DOHH2 (cell line): ENCODE results near the gene ACSF3.

ENCODE experiments used
- H3F3A ChIP-seq: fragments of 200-600 bp; sonication (generic), shearing (Covaris generic); 2 replicates; pipeline ENCODE4 v1.6.0; 2016; ENCODE audit warnings: antibody characterized with exemption, mild to moderate bottlenecking; ENCODE audit not compliant: control insufficient read depth, insufficient read depth
- H3K27ac ChIP-seq: fragments of 200-600 bp; sonication (generic); 2 replicates; pipeline ENCODE4 v1.5.1; 2014; ENCODE audit warnings: low read depth, mild to moderate bottlenecking, low read length, moderate library complexity
- H3K27me3 ChIP-seq: fragments of 200-600 bp; sonication (generic); 2 replicates; pipeline ENCODE4 v1.6.1; 2014; ENCODE audit warnings: mild to moderate bottlenecking, low read length, mixed read lengths; ENCODE audit not compliant: control insufficient read depth
- H3K36me3 ChIP-seq: fragments of 200-600 bp; sonication (generic); 2 replicates; pipeline ENCODE4 v1.6.1; 2014; ENCODE audit warnings: mild to moderate bottlenecking, low read length, moderate library complexity, mixed read lengths; ENCODE audit not compliant: control insufficient read depth
- H3K4me1 ChIP-seq: fragments of 200-600 bp; sonication (generic); 2 replicates; pipeline ENCODE4 v1.6.1; 2014; ENCODE audit warnings: mild to moderate bottlenecking, low read length, mixed read lengths; ENCODE audit not compliant: control insufficient read depth
- H3K4me2 ChIP-seq: fragments of 200-600 bp; sonication (generic); 2 replicates; pipeline ENCODE4 v1.6.0; 2014; ENCODE audit warnings: mild to moderate bottlenecking, low read length, moderate library complexity
- H3K4me3 ChIP-seq: fragments of 200-600 bp; sonication (generic); 2 replicates; pipeline ENCODE4 v1.5.1; 2014; ENCODE audit warnings: mild to moderate bottlenecking, low read length, mixed read lengths
- H3K79me2 ChIP-seq: fragments of 200-600 bp; sonication (generic); 2 replicates; pipeline ENCODE4 v1.6.1; 2014; ENCODE audit warnings: mild to moderate bottlenecking, low read length, mixed read lengths; ENCODE audit not compliant: control insufficient read depth
- H3K9me2 ChIP-seq: fragments of 200-600 bp; sonication (generic); replicated peaks from 2 replicates; pipeline ENCODE4 v1.6.1; 2014; ENCODE audit warnings: mild to moderate bottlenecking, low read length, mixed read lengths; ENCODE audit not compliant: control insufficient read depth
- H3K9me3 ChIP-seq: fragments of 200-600 bp; sonication (generic); 2 replicates; pipeline ENCODE4 v1.6.1; 2014; ENCODE audit warnings: antibody characterized with exemption, low read length, mixed read lengths; ENCODE audit not compliant: control insufficient read depth, insufficient read depth
- H4K20me1 ChIP-seq: fragments of 200-600 bp; sonication (generic); 2 replicates; pipeline ENCODE4 v1.6.0; 2014; ENCODE audit warnings: low read depth, mild to moderate bottlenecking, antibody characterized with exemption, low read length, moderate library complexity; ENCODE audit not compliant: control insufficient read depth, insufficient read depth
- EZH2phosphoT487 ChIP-seq: fragments of 200-600 bp; sonication (generic); IDR thresholded peaks from 2 replicates; pipeline ENCODE4 v1.6.1; 2017; ENCODE audit warnings: borderline replicate concordance, mild to moderate bottlenecking, antibody characterized with exemption, low read length, moderate library complexity, mixed read lengths
- TF ChIP-seq, protein P1 (sequence below): fragments of 200-600 bp; sonication (generic); IDR thresholded peaks from one replicate; pipeline ENCODE4 v1.5.1; 2014; ENCODE audit warnings: antibody characterized with exemption, mild to moderate bottlenecking, low read depth, low read length; ENCODE audit not compliant: poor library complexity, severe bottlenecking

ACSF3 gene

DNA sequence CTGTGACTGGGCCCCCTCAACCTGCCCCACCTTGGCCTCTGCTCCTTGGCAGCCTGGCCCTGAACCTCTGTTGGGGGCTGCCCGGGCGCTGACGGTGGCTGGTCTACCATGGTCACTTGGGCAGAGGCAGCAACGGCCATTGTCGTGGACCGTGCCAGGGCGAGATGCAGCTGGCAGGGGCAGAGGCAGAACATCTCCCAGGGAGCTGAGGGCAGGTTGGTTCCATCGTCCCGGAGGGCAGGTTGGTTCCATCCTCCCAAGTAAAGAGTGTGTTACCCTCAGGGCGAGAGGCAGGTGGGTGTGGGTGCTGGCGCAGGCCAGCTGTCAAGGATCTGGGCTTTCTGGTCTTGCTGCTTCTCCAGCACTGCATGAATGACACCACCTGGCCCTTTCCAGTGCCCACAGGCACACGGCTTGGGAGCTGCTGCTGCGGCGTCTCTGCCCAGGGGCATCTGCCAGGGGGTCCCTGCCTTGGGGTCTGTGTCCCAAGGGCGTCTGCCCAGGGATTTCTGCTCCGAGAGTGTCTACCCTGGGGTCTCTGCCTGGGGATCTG is 12.0 kb downstream of the ACSF3 start:
- H3K79me2 ChIP-seq = peaks cover 89% of the 10 kb centered on the region
- H3K4me3 ChIP-seq = no peak overlapping the region
- peaks cover 3% of the 10 kb centered on the region; the same call in 1 of the 2 replicates for H4K20me1 ChIP-seq
- H3K9me2 ChIP-seq = no peaks in the 10 kb centered on the region
- no peak for TF ChIP-seq EZH2phosphoT487
- TF ChIP-seq, protein P1, sequence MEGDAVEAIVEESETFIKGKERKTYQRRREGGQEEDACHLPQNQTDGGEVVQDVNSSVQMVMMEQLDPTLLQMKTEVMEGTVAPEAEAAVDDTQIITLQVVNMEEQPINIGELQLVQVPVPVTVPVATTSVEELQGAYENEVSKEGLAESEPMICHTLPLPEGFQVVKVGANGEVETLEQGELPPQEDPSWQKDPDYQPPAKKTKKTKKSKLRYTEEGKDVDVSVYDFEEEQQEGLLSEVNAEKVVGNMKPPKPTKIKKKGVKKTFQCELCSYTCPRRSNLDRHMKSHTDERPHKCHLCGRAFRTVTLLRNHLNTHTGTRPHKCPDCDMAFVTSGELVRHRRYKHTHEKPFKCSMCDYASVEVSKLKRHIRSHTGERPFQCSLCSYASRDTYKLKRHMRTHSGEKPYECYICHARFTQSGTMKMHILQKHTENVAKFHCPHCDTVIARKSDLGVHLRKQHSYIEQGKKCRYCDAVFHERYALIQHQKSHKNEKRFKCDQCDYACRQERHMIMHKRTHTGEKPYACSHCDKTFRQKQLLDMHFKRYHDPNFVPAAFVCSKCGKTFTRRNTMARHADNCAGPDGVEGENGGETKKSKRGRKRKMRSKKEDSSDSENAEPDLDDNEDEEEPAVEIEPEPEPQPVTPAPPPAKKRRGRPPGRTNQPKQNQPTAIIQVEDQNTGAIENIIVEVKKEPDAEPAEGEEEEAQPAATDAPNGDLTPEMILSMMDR = no peak
- H3K27me3 ChIP-seq = no peaks in the 10 kb centered on the region
- no peaks in the 10 kb centered on the region for H3K4me1 ChIP-seq
- H3K36me3 ChIP-seq = peaks cover 84% of the 10 kb centered on the region
- no peaks in the 10 kb centered on the region for H3K9me3 ChIP-seq
- peaks cover 9% of the 10 kb centered on the region for H3F3A ChIP-seq
- no peak overlapping the region for H3K4me2 ChIP-seq
- no peak overlapping the region for H3K27ac ChIP-seq

DNA sequence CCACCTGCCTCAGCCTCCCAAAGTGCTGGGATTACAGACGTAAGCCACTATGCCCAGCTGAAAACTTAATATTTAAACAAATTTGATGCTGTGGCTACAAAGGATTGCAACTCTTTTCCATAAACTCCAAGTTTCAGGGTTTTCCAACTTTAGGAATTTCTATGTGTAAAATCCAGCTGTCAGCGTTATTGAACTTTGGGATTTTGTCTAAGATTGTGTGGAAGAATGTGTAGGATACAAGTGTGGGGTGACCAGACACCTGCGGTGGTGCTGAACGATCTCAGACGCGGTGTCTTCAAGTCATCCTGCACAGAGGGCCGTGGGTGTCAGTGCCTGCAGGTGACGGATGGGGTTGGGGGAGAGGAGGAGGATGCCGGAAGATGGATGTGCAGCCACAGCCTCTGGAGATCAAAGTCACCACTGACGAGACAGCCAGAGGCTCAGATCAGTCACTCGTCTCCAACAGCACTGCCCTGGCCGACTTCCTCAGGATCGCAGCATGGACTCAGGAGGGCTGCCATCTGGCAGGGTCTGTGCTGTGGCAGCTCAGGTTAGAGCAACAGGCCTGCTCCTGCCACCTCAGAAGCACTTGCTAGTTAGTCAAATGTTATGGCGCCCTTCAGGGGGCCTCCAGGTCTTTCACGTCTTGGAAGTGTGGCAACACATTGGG is 13.0 kb downstream of the ACSF3 start:
- Histone ChIP-seq H3K9me3 (no peaks in the 10 kb centered on the region), H3K9me2 (no peaks in the 10 kb centered on the region), H3K4me1 (peaks cover 6% of the 10 kb centered on the region), H3K36me3 (peaks cover 84% of the 10 kb centered on the region), H3F3A (peaks cover 9% of the 10 kb centered on the region), H3K4me2 (no peak overlapping the region), H3K27ac (no peak overlapping the region), H3K79me2 (peaks cover 89% of the 10 kb centered on the region), H3K27me3 (no peaks in the 10 kb centered on the region), H4K20me1 (peaks cover 1% of the 10 kb centered on the region; the same call in 1 of the 2 replicates), H3K4me3 (no peak overlapping the region)
- TF ChIP-seq EZH2phosphoT487 = no peak
- TF ChIP-seq, protein P1 = no peak

DNA sequence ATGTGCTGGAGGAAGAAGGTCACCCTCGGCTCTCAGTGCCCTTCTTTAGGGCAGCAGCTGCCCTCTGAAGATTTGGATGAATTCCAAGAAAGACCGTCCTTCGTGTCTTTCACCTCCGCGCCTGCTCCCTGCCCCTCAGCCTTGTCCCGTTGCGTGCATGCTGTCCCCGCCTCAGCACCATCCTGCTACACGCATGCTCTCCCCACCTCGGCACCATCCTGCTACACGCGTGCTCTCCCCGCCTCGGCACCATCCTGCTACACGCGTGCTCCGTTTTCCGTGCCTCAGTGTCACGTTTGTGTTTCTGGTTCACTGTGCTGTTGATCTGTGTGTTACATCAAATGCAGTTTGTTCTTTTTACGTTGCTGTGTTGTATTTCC is 13.5 kb downstream of the ACSF3 start:
- H3K4me3 ChIP-seq = no peak overlapping the region
- peaks cover 12% of the 10 kb centered on the region for H3F3A ChIP-seq
- peaks cover 87% of the 10 kb centered on the region for H3K79me2 ChIP-seq
- no peaks in the 10 kb centered on the region for H3K9me2 ChIP-seq
- H3K4me2 ChIP-seq = no peak overlapping the region
- H3K27ac ChIP-seq = no peak overlapping the region
- peaks cover 12% of the 10 kb centered on the region for H3K4me1 ChIP-seq
- no peak for TF ChIP-seq EZH2phosphoT487
- TF ChIP-seq, protein P1 = no peak
- H4K20me1 ChIP-seq = no peaks in the 10 kb centered on the region
- H3K9me3 ChIP-seq = no peaks in the 10 kb centered on the region
- H3K27me3 ChIP-seq = no peaks in the 10 kb centered on the region
- peaks cover 84% of the 10 kb centered on the region for H3K36me3 ChIP-seq
